ENCODE results near the gene MANSC1.
A peak's percentile ranks its signal among the peaks of the same experiment; 100 is the strongest.

The MANSC1 gene

GRCh38 chr12:12396694-12397093 lies 46.7 kb upstream of the MANSC1 start:
- H3K9me3 ChIP-seq (ENCODE audit: control insufficient read depth, insufficient read depth, low read depth, low read length), result no peaks in the 10 kb centered on the region
- H3K4me3 ChIP-seq (ENCODE audit: low read depth, low read length), result no peak overlapping the region
- no peaks in the 10 kb centered on the region for H3K36me3 ChIP-seq (ENCODE audit: control insufficient read depth in 2 of 2, insufficient read depth in 1 of 2, low read length in 2 of 2)
- POLR2A ChIA-PET, result no interaction called here
- CTCF ChIA-PET, result interaction anchor here (0.6 kb wide), 1 partner anchor 863 kb away, joined by 5 read pairs; no protein-coding TSS in a partner anchor
- TF ChIP-seq ZNF416 (tag by site-specific recombination; IDR thresholded peaks at IDR 0.05) (no peak), KLF10 (tag by site-specific recombination; IDR thresholded peaks at IDR 0.05) (peak; percentile 31; the same call in 1 of the 2 replicates), ZNF600 (tag by site-specific recombination; IDR thresholded peaks at IDR 0.05) (no peak), SP7 (tag by site-specific recombination; IDR thresholded peaks at IDR 0.05) (peak; percentile 81), ZNF664 (tag by site-specific recombination; IDR thresholded peaks at IDR 0.05) (0 out of 2 replicates have a peak, but pooled peaks have one; percentile 18)
- H3K4me1 ChIP-seq (ENCODE audit: control insufficient read depth, insufficient read depth, low read length), result peaks cover 15% of the 10 kb centered on the region
- no peak overlapping the region for H3K27ac ChIP-seq (ENCODE audit: extremely low read depth, low read depth, low read length)

GRCh38 chr12:12393171-12393570 lies 43.1 kb upstream of the MANSC1 start:
- no peak for TF ChIP-seq PBX3 (CRISPR knock-in tag; IDR thresholded peaks at IDR 0.05)
- no peak for TF ChIP-seq ZNF394 (tag by site-specific recombination; IDR thresholded peaks at IDR 0.05; ENCODE audit: borderline replicate concordance)
- TF ChIP-seq ZNF639 (tag by site-specific recombination; IDR thresholded peaks at IDR 0.05), result no peak
- no peak for TF ChIP-seq ZNF214 (tag by site-specific recombination; IDR thresholded peaks at IDR 0.05; ENCODE audit: borderline replicate concordance)
- TF ChIP-seq ZNF626 (tag by site-specific recombination; IDR thresholded peaks at IDR 0.05), result no peak
- no peak for TF ChIP-seq EGR2 (tag by site-specific recombination; IDR thresholded peaks at IDR 0.05; ENCODE audit: low read depth)
- TF ChIP-seq ZNF239 (tag by site-specific recombination; IDR thresholded peaks at IDR 0.05), result 0 out of 2 replicates have a peak, but pooled peaks have one; percentile 41
- no peak for TF ChIP-seq ZSCAN5A (tag by site-specific recombination; IDR thresholded peaks at IDR 0.05)
- POLR2A ChIA-PET, result no interaction called here
- Histone ChIP-seq H3K27ac (ENCODE audit: extremely low read depth, low read depth, low read length) (no peak overlapping the region), H3K4me3 (ENCODE audit: low read depth, low read length) (no peak overlapping the region), H3K4me1 (ENCODE audit: control insufficient read depth, insufficient read depth, low read length) (peaks cover 8% of the 10 kb centered on the region), H3K9me3 (ENCODE audit: control insufficient read depth, insufficient read depth, low read depth, low read length) (no peaks in the 10 kb centered on the region), H3K36me3 (ENCODE audit: control insufficient read depth in 2 of 2, insufficient read depth in 1 of 2, low read length in 2 of 2) (no peaks in the 10 kb centered on the region)
- CTCF ChIA-PET, result no interaction called here

GRCh38 chr12:12392413-12392812 lies 42.4 kb upstream of the MANSC1 start:
- Histone ChIP-seq H3K36me3 (ENCODE audit: control insufficient read depth in 2 of 2, insufficient read depth in 1 of 2, low read length in 2 of 2) (no peaks in the 10 kb centered on the region), H3K4me1 (ENCODE audit: control insufficient read depth, insufficient read depth, low read length) (peaks cover 3% of the 10 kb centered on the region; the same call in 1 of the 2 replicates), H3K9me3 (ENCODE audit: control insufficient read depth, insufficient read depth, low read depth, low read length) (no peaks in the 10 kb centered on the region), H3K4me3 (ENCODE audit: low read depth, low read length) (no peak overlapping the region), H3K27ac (ENCODE audit: extremely low read depth, low read depth, low read length) (no peak overlapping the region)
- CTCF ChIA-PET, result interaction anchor here (0.6 to 0.9 kb wide), 2 partner anchors 26 to 284 kb away, joined by 3 read pairs; no protein-coding TSS in a partner anchor
- peak; percentile 77 for TF ChIP-seq PRDM6 (tag by site-specific recombination; IDR thresholded peaks at IDR 0.05)
- peak; percentile 61; the same call in 1 of the 2 replicates for TF ChIP-seq ZBTB21 (tag by site-specific recombination; IDR thresholded peaks at IDR 0.05)
- 0 out of 2 replicates have a peak, but pooled peaks have one; percentile 30 for TF ChIP-seq ZEB2 (tag by site-specific recombination; IDR thresholded peaks at IDR 0.05)
- peak; percentile 86 for TF ChIP-seq ZNF629 (tag by site-specific recombination; IDR thresholded peaks at IDR 0.05)
- peak; percentile 51 for TF ChIP-seq ZXDB (tag by site-specific recombination; IDR thresholded peaks at IDR 0.05)
- no peak for TF ChIP-seq REPIN1 (tag by site-specific recombination; IDR thresholded peaks at IDR 0.05; ENCODE audit: low read depth)
- no peak for TF ChIP-seq ZBTB17 (tag by site-specific recombination; IDR thresholded peaks at IDR 0.05)
- TF ChIP-seq FEZF1 (tag by site-specific recombination; IDR thresholded peaks at IDR 0.05), result peak; percentile 57
- TF ChIP-seq ZNF510 (tag by site-specific recombination; IDR thresholded peaks at IDR 0.05; ENCODE audit: insufficient replicate concordance), result no peak
- POLR2A ChIA-PET, result no interaction called here

All from HEK293 (cell line).